ENCODE results near the gene CPLX3. TPM values are rescaled to one million over a fixed set of nuclear protein-coding genes. Genes with fewer than 3 reads are reported as not detected.

CPLX3 gene
- total and polyA plus RNA-seq, 10 of the 15 experiments (the other 5 are each of a cell fraction or from before 2014, with no cell fraction given), result 0.02 to 0.04 TPM; not detected in 8

GRCh38 chr15:74869726-74870407 is 43.4 kb downstream of the CPLX3 start (continued):
- TF ChIP-seq MTA2 (IDR thresholded peaks at IDR 0.05; ENCODE audit: low read depth), result peak; percentile 85
- peak; percentile 98 for TF ChIP-seq IKZF1 (conservative IDR thresholded peaks at IDR 0.05)
- TF ChIP-seq CREM (IDR thresholded peaks at IDR 0.05; ENCODE audit: low read depth), result peak; percentile 94
- TF ChIP-seq SP1 (IDR thresholded peaks at IDR 0.05; ENCODE audit: low read depth, low read length), result peak; percentile 80
- TF ChIP-seq DPF2 (IDR thresholded peaks at IDR 0.05), result peak; percentile 98
- TF ChIP-seq KAT2A (conservative IDR thresholded peaks at IDR 0.05; ENCODE audit: control insufficient read depth, low read depth, low read length), result no peak
- no peak for TF ChIP-seq ELK1 (IDR thresholded peaks at IDR 0.05; ENCODE audit: low read depth, low read length)
- peak; percentile 44; the same call in 1 of the 2 replicates for TF ChIP-seq NR2F1 (conservative IDR thresholded peaks at IDR 0.05)
- peak; percentile 87 for TF ChIP-seq SPI1 (IDR thresholded peaks at IDR 0.05; ENCODE audit: borderline replicate concordance, insufficient read depth, low read depth, low read length)
- TF ChIP-seq SUZ12 (IDR thresholded peaks at IDR 0.05; ENCODE audit: unreplicated experiment), result no peak
- peak; percentile 73; the same call in 1 of the 2 replicates for TF ChIP-seq LARP7 (IDR thresholded peaks at IDR 0.05)
- TF ChIP-seq MLLT1 (IDR thresholded peaks at IDR 0.05), result peak; percentile 87
- TF ChIP-seq SIN3A (IDR thresholded peaks at IDR 0.05; ENCODE audit: low read depth, low read length), result peak; percentile 93
- no peak for TF ChIP-seq SMAD1 (IDR thresholded peaks at IDR 0.05; ENCODE audit: low read depth, partially characterized antibody)
- peak; percentile 99 for TF ChIP-seq IKZF2 (IDR thresholded peaks at IDR 0.05)
- TF ChIP-seq FOXK2 (IDR thresholded peaks at IDR 0.05), result no peak
- peak; percentile 95 for TF ChIP-seq PKNOX1 (IDR thresholded peaks at IDR 0.05)
- peak; percentile 76 for TF ChIP-seq MXI1 (IDR thresholded peaks at IDR 0.05; ENCODE audit: low read depth, low read length)
- TF ChIP-seq BRCA1 (IDR thresholded peaks at IDR 0.05; ENCODE audit: low read depth, low read length), result no peak
- peak; percentile 83 for TF ChIP-seq NKRF (conservative IDR thresholded peaks at IDR 0.05)
- 0 out of 2 replicates have a peak, but pooled peaks have one; percentile 22 for TF ChIP-seq TARDBP (IDR thresholded peaks at IDR 0.05; ENCODE audit: borderline replicate concordance)
- TF ChIP-seq CHD1 (IDR thresholded peaks at IDR 0.05; ENCODE audit: low read depth, low read length), result peak; percentile 79; the same call in 1 of the 2 replicates
- TF ChIP-seq GABPA (IDR thresholded peaks at IDR 0.05; ENCODE audit: low read depth), result peak; percentile 74
- TF ChIP-seq RCOR1 (conservative IDR thresholded peaks at IDR 0.05; ENCODE audit: low read depth, low read length), result 0 out of 2 replicates have a peak, but pooled peaks have one; percentile 40
- TF ChIP-seq TCF7 (IDR thresholded peaks at IDR 0.05; ENCODE audit: borderline replicate concordance), result peak; percentile 87
- peak; percentile 90 for TF ChIP-seq PML (IDR thresholded peaks at IDR 0.05; ENCODE audit: low read length)

Measured in GM12878 (cell line).